MCF 10A (cell line): ENCODE measurements around the gene SLC10A7. TPM values are rescaled to one million over a fixed set of nuclear protein-coding genes. Genes with fewer than 3 reads are reported as not detected.

ENCODE experiments used
- BruUV-seq: library from RNA; stranded (reverse); fragments of 400-500 nt; replicated peaks from 2 replicates; lab custom pipeline; 2021; lab: Mats Ljungman, UMichigan
- CTCF ChIA-PET: fragments of 300-600 bp; sonication (Branson Sonifier 250); formaldehyde crosslinking; extraction: SDS; loops from one replicate; lab custom pipeline; 2021; ENCODE audit warnings: antibody characterized with exemption, inconsistent platforms; lab: Yijun Ruan, JAX
- POLR2A ChIA-PET: fragments of 300-600, 350-650 bp; sonication (Branson Sonifier 250); formaldehyde crosslinking; extraction: SDS; loops from one replicate; lab custom pipeline; 2020; ENCODE audit warnings: antibody characterized with exemption, inconsistent platforms; lab: Yijun Ruan, JAX
- DNase-seq: peaks from one replicate; pipeline ENCODE4 v3.0.0-alpha.2; 2018; ENCODE audit not compliant: unreplicated experiment
- H3K27ac Mint-ChIP-seq: one replicate; pipeline ENCODE4 v1.8.0; 2022; ENCODE audit warnings: mild to moderate bottlenecking, low read depth, mixed read lengths; ENCODE audit not compliant: unreplicated experiment
- H3K27me3 Mint-ChIP-seq: one replicate; pipeline ENCODE4 v1.8.0; 2022; ENCODE audit warnings: mixed read lengths; ENCODE audit not compliant: insufficient read depth, unreplicated experiment
- H3K36me3 Mint-ChIP-seq: one replicate; pipeline ENCODE4 v1.8.0; 2022; ENCODE audit warnings: mild to moderate bottlenecking, moderate library complexity, mixed read lengths; ENCODE audit not compliant: insufficient read depth, unreplicated experiment
- H3K4me1 Mint-ChIP-seq: one replicate; pipeline ENCODE4 v1.8.0; 2022; ENCODE audit warnings: mixed read lengths; ENCODE audit not compliant: insufficient read depth, unreplicated experiment
- H3K4me3 Mint-ChIP-seq: one replicate; pipeline ENCODE4 v1.8.0; 2022; ENCODE audit warnings: mild to moderate bottlenecking, moderate library complexity, mixed read lengths; ENCODE audit not compliant: unreplicated experiment
- H3K9me3 Mint-ChIP-seq: one replicate; pipeline ENCODE4 v1.8.0; 2022; ENCODE audit warnings: mixed read lengths; ENCODE audit not compliant: unreplicated experiment
- CTCF ChIP-seq: fragments of 200-600 bp; IDR thresholded peaks from one replicate; pipeline ENCODE4 v1.8.0; 2022; ENCODE audit warnings: antibody characterized with exemption, mild to moderate bottlenecking; ENCODE audit not compliant: unreplicated experiment
- intact Hi-C: fragments of 100-400 bp; cut with micrococcal nuclease; formaldehyde crosslinking; loops from 2 replicates; pipeline ENCODE4 v1.14.1; 2022
- total RNA-seq: library from RNA; stranded (reverse); gene quantifications from 2 replicates; pipeline ENCODE4 v1.2.3, GENCODE V29; 2022

Gene SLC10A7
- total RNA-seq, 1 experiment from 2014 or later, result 23.0 TPM

GRCh38 chr4:146302822-146303221 is 218.9 kb downstream of the SLC10A7 start:
- TF ChIP-seq CTCF, result no peak
- Mint-ChIP-seq H3K27ac (no peak overlapping the region), H3K4me1 (no peaks in the 10 kb centered on the region), H3K36me3 (no peaks in the 10 kb centered on the region), H3K9me3 (no peaks in the 10 kb centered on the region), H3K27me3 (no peaks in the 10 kb centered on the region), H3K4me3 (no peak overlapping the region)
- POLR2A ChIA-PET, result interaction anchor here (0.7 kb wide), 1 partner anchor 10 kb away, joined by 3 read pairs; no protein-coding TSS in a partner anchor
- BruUV-seq, result no TSS peak
- DNase-seq, result no peak
- intact Hi-C loops, result no loop called here
- CTCF ChIA-PET, result no interaction called here

GRCh38 chr4:146299607-146300006 is 222.1 kb downstream of the SLC10A7 start:
- Mint-ChIP-seq H3K36me3 (no peaks in the 10 kb centered on the region), H3K4me1 (no peaks in the 10 kb centered on the region), H3K27me3 (no peaks in the 10 kb centered on the region), H3K9me3 (no peaks in the 10 kb centered on the region), H3K4me3 (no peak overlapping the region), H3K27ac (no peak overlapping the region)
- no peak for TF ChIP-seq CTCF
- no TSS peak for BruUV-seq
- POLR2A ChIA-PET, result interaction anchor here (0.7 kb wide), 1 partner anchor 611 kb away, joined by 3 read pairs; no protein-coding TSS in a partner anchor
- intact Hi-C loops, result no loop called here
- no peak for DNase-seq
- CTCF ChIA-PET, result no interaction called here

- H3K27me3 Mint-ChIP-seq, result no peaks in the 10 kb centered on the region
- H3K4me1 Mint-ChIP-seq, result no peaks in the 10 kb centered on the region
- H3K9me3 Mint-ChIP-seq, result no peaks in the 10 kb centered on the region
- intact Hi-C loops, result no loop called here
- no peak overlapping the region for H3K4me3 Mint-ChIP-seq
- no peak overlapping the region for H3K27ac Mint-ChIP-seq
- POLR2A ChIA-PET, result no interaction called here
- CTCF ChIA-PET, result interaction anchor here (0.6 kb wide), 1 partner anchor 1084 kb away, joined by 3 read pairs; no protein-coding TSS in a partner anchor
- DNase-seq, result no peak
- H3K36me3 Mint-ChIP-seq, result peaks cover 5% of the 10 kb centered on the region
- no peak for TF ChIP-seq CTCF
- no TSS peak for BruUV-seq
Measured at GRCh38 chr4:146294776-146295175, 227.0 kb downstream of the SLC10A7 start.

- BruUV-seq, result no TSS peak
- Mint-ChIP-seq H3K36me3 (peaks cover 5% of the 10 kb centered on the region), H3K9me3 (no peaks in the 10 kb centered on the region), H3K27me3 (no peaks in the 10 kb centered on the region), H3K4me3 (no peak overlapping the region), H3K27ac (no peak overlapping the region), H3K4me1 (no peaks in the 10 kb centered on the region)
- ChIA-PET CTCF (interaction anchor here (0.7 to 1.0 kb wide), 2 partner anchors 35 to 242 kb away, joined by 4 to 5 read pairs; no protein-coding TSS in a partner anchor), POLR2A (no interaction called here)
- intact Hi-C loops, result no loop called here
- no peak for DNase-seq
- no peak for TF ChIP-seq CTCF
Measured at GRCh38 chr4:146292508-146292907, 229.2 kb downstream of the SLC10A7 start.
